NCI-H2107 treated with DMSO at 0.1 percent for 48 hours (cell line): ENCODE results near the gene AGAP3.

Experiments used
- DNase-seq: peaks from one replicate; lab custom pipeline; 2025; ENCODE audit not compliant: unreplicated experiment; lab: John Stamatoyannopoulos, UW

The AGAP3 gene

GRCh38 chr7:151073990-151074389, 12.3 kb upstream of the AGAP3 start:
- DNase-seq = no peak

- no peak for DNase-seq
These were observed 11.2 kb upstream of the AGAP3 start for GRCh38 chr7:151074817-151075661.

- DNase-seq = no peak
These were observed 10.7 kb upstream of the AGAP3 start for GRCh38 chr7:151075662-151075971.

GRCh38 chr7:151075978-151076426, 10.3 kb upstream of the AGAP3 start:
- DNase-seq = no peak

- DNase-seq = no peak
These were observed 9.2 kb upstream of the AGAP3 start for GRCh38 chr7:151076863-151077704.

GRCh38 chr7:151077705-151078232, 8.5 kb upstream of the AGAP3 start:
- DNase-seq = no peak

- DNase-seq = no peak
These were observed 7.8 kb upstream of the AGAP3 start for GRCh38 chr7:151078233-151079040.

GRCh38 chr7:151079199-151079910, 6.9 kb upstream of the AGAP3 start:
- DNase-seq = no peak

GRCh38 chr7:151080067-151080521, 6.2 kb upstream of the AGAP3 start:
- DNase-seq = no peak

- DNase-seq = peak; percentile 77
These were observed 5.6 kb upstream of the AGAP3 start, which contains the start of gene FASTK for GRCh38 chr7:151080522-151081169. TSS of gene FASTK (minus strand) at chr7:151080809. CDS start at chr7:151080766, 43 bp downstream.

- no peak for DNase-seq
These were observed 4.8 kb upstream of the AGAP3 start for GRCh38 chr7:151081170-151082101.

- DNase-seq = no peak
These were observed 3.9 kb upstream of the AGAP3 start for GRCh38 chr7:151082141-151083070.

GRCh38 chr7:151083071-151083823, 3.0 kb upstream of the AGAP3 start, which contains the start of gene TMUB1:
TSS of gene TMUB1 (minus strand) at chr7:151083493. CDS start at chr7:151082563, 930 bp downstream.
- DNase-seq = no peak

GRCh38 chr7:151083824-151084160, 2.5 kb upstream of the AGAP3 start:
- no peak for DNase-seq

GRCh38 chr7:151085329-151085690, 965 bp upstream of the AGAP3 start:
- no peak for DNase-seq

- DNase-seq = no peak
These were observed 548 bp downstream of the AGAP3 start for GRCh38 chr7:151086802-151087244.
